ENCODE results near the gene SHCBP1L. TPM values are rescaled to one million over a fixed set of nuclear protein-coding genes. Genes with fewer than 3 reads are reported as not detected.

The SHCBP1L gene
- total and polyA plus RNA-seq, 9 of the 15 experiments (the other 6 are each of a cell fraction or from before 2014, with no cell fraction given) = not detected

GRCh38 chr1:182869241-182869666 lies 83.7 kb downstream of the SHCBP1L start (continued):
- peak; percentile 100 for TF ChIP-seq REST (IDR thresholded peaks at IDR 0.05; ENCODE audit: borderline replicate concordance)
- no peak for TF ChIP-seq REST (CRISPR knock-in tag; IDR thresholded peaks at IDR 0.05; ENCODE audit: low read depth)
- TF ChIP-seq ZNF12 (CRISPR knock-in tag; IDR thresholded peaks at IDR 0.05) = peak; percentile 64; the same call in 1 of the 2 replicates

- Histone ChIP-seq H3K36me3 (ENCODE audit: control insufficient read depth, insufficient read depth, low read length) (peaks cover 100% of the 10 kb centered on the region), H3K4me1 (replicated peaks in 1 of 2; ENCODE audit: control insufficient read depth in 2 of 2, insufficient read depth in 2 of 2, low read length in 2 of 2) (no peaks in the 10 kb centered on the region), H3K9me1 (ENCODE audit: control insufficient read depth, insufficient read depth, low read length) (no peaks in the 10 kb centered on the region), H4K20me1 (replicated peaks; ENCODE audit: control insufficient read depth, insufficient read depth, low read length) (no peaks in the 10 kb centered on the region), H3K79me2 (ENCODE audit: control insufficient read depth, insufficient read depth, low read length) (peaks cover 29% of the 10 kb centered on the region; the same call in 2 of the 3 replicates), H3K4me2 (ENCODE audit: insufficient read depth, low read length) (no peak overlapping the region), H2AFZ (ENCODE audit: low read depth, low read length) (no peak overlapping the region), H3K27ac (ENCODE audit: extremely low read depth, low read depth, low read length) (no peak overlapping the region), H3K27me3 (ENCODE audit: control insufficient read depth in 2 of 2, insufficient read depth in 2 of 2, low read length in 2 of 2) (no peaks in the 10 kb centered on the region), H3K9me3 (replicated peaks; ENCODE audit: control insufficient read depth, insufficient read depth, low read depth, low read length) (no peaks in the 10 kb centered on the region), H3K4me3 (no peak overlapping the region), H3K9ac (ENCODE audit: insufficient read depth in 1 of 2, low read depth in 2 of 2, low read length in 2 of 2) (no peak overlapping the region)
- ATAC-seq = no peak
- DNase-seq (ENCODE audit: extremely low read depth in 1 of 4, low spot score in 3 of 4) = no peak
- in situ Hi-C loops (cut with MboI) = no loop called here
- intact Hi-C loops (cut with micrococcal nuclease) = no loop called here
- no peak for FAIRE-seq
- ChIA-PET CTCF (ENCODE audit: low intra/inter-chr PET ratio) (no interaction called here), POLR2A (interaction anchor here (1.2 to 3.3 kb wide), 3 partner anchors 14 to 28 kb away, joined by 3 to 14 read pairs (median 4); no protein-coding TSS in a partner anchor)
- TF ChIP-seq, protein P1, sequence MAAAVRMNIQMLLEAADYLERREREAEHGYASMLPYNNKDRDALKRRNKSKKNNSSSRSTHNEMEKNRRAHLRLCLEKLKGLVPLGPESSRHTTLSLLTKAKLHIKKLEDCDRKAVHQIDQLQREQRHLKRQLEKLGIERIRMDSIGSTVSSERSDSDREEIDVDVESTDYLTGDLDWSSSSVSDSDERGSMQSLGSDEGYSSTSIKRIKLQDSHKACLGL (CRISPR knock-in tag; IDR thresholded peaks at IDR 0.05; ENCODE audit: borderline replicate concordance, poor library complexity, severe bottlenecking) = no peak
- no TSS peak for BruUV-seq (replicated peaks)
These were observed 85.1 kb downstream of the SHCBP1L start for GRCh38 chr1:182867861-182868260.

All from K562 (cell line).